GM11168 (cell line): ENCODE results near the gene ZNF283.
"Not testable (repeated sequence)": the region's sequence is repeated elsewhere in the genome, so short reads cannot be mapped to it uniquely, and the experiment has no call there.

Experiments used
- in situ Hi-C: fragments of 300-500 bp; cut with MboI; formaldehyde crosslinking; loops from one replicate; pipeline ENCODE4 v1.12.0; 2022; ENCODE audit warnings: low sequenced_read_pairs; ENCODE audit not compliant: unreplicated experiment

Gene ZNF283

GRCh38 chr19:43842007-43842406, 14.9 kb downstream of the ZNF283 start:
- in situ Hi-C loops = no loop called here

- in situ Hi-C loops = no loop called here
Observed at GRCh38 chr19:43847246-43847645, 20.1 kb downstream of the ZNF283 start.

GRCh38 chr19:43847884-43848283, 20.8 kb downstream of the ZNF283 start:
- in situ Hi-C loops = no loop called here

GRCh38 chr19:43848821-43849220, 21.7 kb downstream of the ZNF283 start:
- in situ Hi-C loops = no loop called here

GRCh38 chr19:43858174-43858573, 31.1 kb downstream of the ZNF283 start:
- in situ Hi-C loops = no loop called here

GRCh38 chr19:43866923-43867322, 39.8 kb downstream of the ZNF283 start:
- in situ Hi-C loops = not testable (repeated sequence)

- in situ Hi-C loops = no loop called here
Observed at GRCh38 chr19:43872547-43873336, 45.6 kb downstream of the ZNF283 start.

- in situ Hi-C loops = no loop called here
Observed at GRCh38 chr19:43880483-43880882, 53.4 kb downstream of the ZNF283 start.

GRCh38 chr19:43883864-43884263, 56.7 kb downstream of the ZNF283 start, which contains the start of gene ZNF404:
TSS of gene ZNF404 (minus strand) at chr19:43883964.
- in situ Hi-C loops = no loop called here

GRCh38 chr19:43895727-43896308, 68.7 kb downstream of the ZNF283 start:
- in situ Hi-C loops = no loop called here
